Right cardiac atrium (tissue), 5 donors: Measurements from ENCODE around the gene PARP1. TPM values are rescaled to one million over a fixed set of nuclear protein-coding genes. Genes with fewer than 3 reads are reported as not detected.

Experiments
- ATAC-seq, 2 donors: fragments of 200-7000 bp; cut with Tn5 transposase; one replicate each; pipeline versions ENCODE4 v1.8.0 to v1.9.1; 2020; ENCODE audit warnings: moderate library complexity in 2 of 2, mild to moderate bottlenecking in 1 of 2
- DNase-seq, 3 donors: peaks; one replicate each; pipeline ENCODE4 v3.0.0-alpha.2; 2020
- H3K27ac ChIP-seq: one replicate; pipeline ENCODE4 v1.5.1; 2013; ENCODE audit warnings: mild to moderate bottlenecking, low read length, control low read depth, moderate library complexity
- H3K27me3 ChIP-seq: one replicate; pipeline ENCODE4 v1.6.1; 2013; ENCODE audit not compliant: control insufficient read depth, insufficient read depth
- H3K4me1 ChIP-seq: one replicate; pipeline ENCODE4 v1.6.1; 2013; ENCODE audit warnings: low read length; ENCODE audit not compliant: control insufficient read depth, insufficient read depth
- H3K4me3 ChIP-seq: one replicate; pipeline ENCODE4 v1.5.1; 2013; ENCODE audit warnings: low read length, control low read depth
- H3K9me3 ChIP-seq: one replicate; pipeline ENCODE4 v1.6.1; 2013; ENCODE audit warnings: low read length; ENCODE audit not compliant: control insufficient read depth
- WGBS: extraction: QIAGEN DNeasy Blood & Tissue Kit; methylation state at CpG from one replicate; pipeline ENCODE4 v1.1.7; 2013; 5-methylcytosine and 5-hydroxymethylcytosine counted together
- intact Hi-C, 4 donors: fragments of 100-400 bp; cut with DNase I; formaldehyde crosslinking; loops; one replicate each; pipeline versions ENCODE4 v1.11.0 to v1.14.0; 2022 to 2023
- long read RNA-seq, 4 donors: library from polyadenylated mRNA; unstranded; transcript quantifications; one replicate each; pipeline ENCODE4 v2.0.0, GENCODE V29; 2020 to 2021
- polyA plus RNA-seq: library from polyadenylated mRNA; stranded (reverse); fragments of 200-250 nt; gene quantifications from one replicate; pipeline ENCODE4 v1.2.3, GENCODE V29; 2013
- total RNA-seq, 4 donors: library from RNA; stranded (reverse); fragmentation: NEBNext Ultra II Directional; extraction: Animal tissue kit (Norgen Biotek cat#: 25700); gene quantifications; one replicate each; pipeline ENCODE4 v1.2.1, GENCODE V29; 2021
- donor health status: healthy with polysubstance abuse.
- donor health status: DM: no; HTN: yes; CAD: no.
- donor health status: DM: no; HTN: no; CAD: no.
- donor health status: DM: no; HTN: yes; CAD: no; lungs with severe emphysema.
- donor health status: DM: yes; HTN: yes; CAD: no.

The PARP1 gene
- total RNA-seq (10 to 100 TPM; 50.2 to 61.6 (median 56.4) TPM), polyA plus RNA-seq (34.2 TPM)
- long read RNA-seq, donor 1, transcript PARP1-203 (23 exons, 3,958 nt), result major isoform, 56 of 84 reads
- long read RNA-seq, donor 1, partial matches to known transcripts, result 26 of 84 reads
- long read RNA-seq, donor 1, other reads (novel, unspliced or antisense), result 2 of 84 reads
- long read RNA-seq, donor 2, transcript PARP1-203 (23 exons, 3,958 nt), result major isoform, 64 of 77 reads
- long read RNA-seq, donor 2, partial matches to known transcripts, result 12 of 77 reads
- long read RNA-seq, donor 2, other reads (novel, unspliced or antisense), result 1 of 77 reads
- long read RNA-seq, donor 3, transcript PARP1-203 (23 exons, 3,958 nt), result major isoform, 82 of 124 reads
- long read RNA-seq, donor 3, partial matches to known transcripts, result 38 of 124 reads
- long read RNA-seq, donor 3, other reads (novel, unspliced or antisense), result 4 of 124 reads
- long read RNA-seq, donor 4, transcript PARP1-203 (23 exons, 3,958 nt), result major isoform, 51 of 59 reads
- long read RNA-seq, donor 4, partial matches to known transcripts, result 6 of 59 reads
- long read RNA-seq, donor 4, other reads (novel, unspliced or antisense), result 2 of 59 reads

GRCh38 chr1:226407497-226408284, at the start of gene PARP1:
Gene PARP1 (minus strand): TSS chr1:226408093. CDS start chr1:226407929, 164 bp downstream.
- under 1% methylated on average over 90 of the region's 90 CpGs for WGBS
- peak; percentile 94 to 95 for ATAC-seq
- intact Hi-C loops, result no loop called here
- DNase-seq, result peak; percentile 91 to 97 (median 96)
- no peaks in the 10 kb centered on the region for H3K27me3 ChIP-seq
- peaks cover 22% of the 10 kb centered on the region for H3K4me1 ChIP-seq
- peak within 1 kb of the TSS; percentile 95 for H3K27ac ChIP-seq
- H3K4me3 ChIP-seq, result peak within 1 kb of the TSS; percentile 98
- H3K9me3 ChIP-seq, result no peaks in the 10 kb centered on the region

GRCh38 chr1:226457307-226457712, 49.4 kb upstream of the PARP1 start:
- Histone ChIP-seq H3K27ac (no peak overlapping the region), H3K4me3 (no peak overlapping the region), H3K27me3 (no peaks in the 10 kb centered on the region), H3K4me1 (no peaks in the 10 kb centered on the region), H3K9me3 (no peaks in the 10 kb centered on the region)
- DNase-seq (no peak), ATAC-seq (no peak)
- intact Hi-C loops, result no loop called here
- 45% methylated on average over 14 of the region's 14 CpGs for WGBS

- Histone ChIP-seq H3K9me3 (no peaks in the 10 kb centered on the region), H3K4me1 (no peaks in the 10 kb centered on the region), H3K27me3 (no peaks in the 10 kb centered on the region), H3K27ac (no peak overlapping the region), H3K4me3 (no peak overlapping the region)
- 94% methylated on average over 10 of the region's 10 CpGs for WGBS
- intact Hi-C loops, result no loop called here
- DNase-seq, result no peak
- ATAC-seq, result no peak
Observed at GRCh38 chr1:226455843-226456242, 48.0 kb upstream of the PARP1 start.

GRCh38 chr1:226454349-226454748, 46.5 kb upstream of the PARP1 start:
- H3K4me1 ChIP-seq, result no peaks in the 10 kb centered on the region
- intact Hi-C loops, result no loop called here
- H3K9me3 ChIP-seq, result no peaks in the 10 kb centered on the region
- H3K27me3 ChIP-seq, result no peaks in the 10 kb centered on the region
- ATAC-seq (no peak), DNase-seq (no peak)
- H3K4me3 ChIP-seq, result no peak overlapping the region
- 66% methylated on average over 2 of the region's 2 CpGs for WGBS
- H3K27ac ChIP-seq, result no peak overlapping the region

- no peak for DNase-seq
- H3K9me3 ChIP-seq, result no peaks in the 10 kb centered on the region
- no peaks in the 10 kb centered on the region for H3K27me3 ChIP-seq
- H3K4me1 ChIP-seq, result no peaks in the 10 kb centered on the region
- ATAC-seq, result peak in 1 of 2 donors; percentile 36
- no peak overlapping the region for H3K4me3 ChIP-seq
- 84% methylated on average over 7 of the region's 7 CpGs for WGBS
- no peak overlapping the region for H3K27ac ChIP-seq
- intact Hi-C loops, result no loop called here
Observed at GRCh38 chr1:226453015-226453704, 45.3 kb upstream of the PARP1 start.

- intact Hi-C loops, result no loop called here
- DNase-seq, result no peak
- Histone ChIP-seq H3K27me3 (no peaks in the 10 kb centered on the region), H3K4me1 (no peaks in the 10 kb centered on the region), H3K9me3 (no peaks in the 10 kb centered on the region), H3K4me3 (no peak overlapping the region), H3K27ac (no peak overlapping the region)
- no peak for ATAC-seq
- 71% methylated on average over 2 of the region's 2 CpGs for WGBS
Observed at GRCh38 chr1:226450688-226451087, 42.8 kb upstream of the PARP1 start.

- no peak overlapping the region for H3K4me3 ChIP-seq
- no peak overlapping the region for H3K27ac ChIP-seq
- intact Hi-C loops, result no loop called here
- H3K9me3 ChIP-seq, result no peaks in the 10 kb centered on the region
- no peaks in the 10 kb centered on the region for H3K4me1 ChIP-seq
- DNase-seq, result no peak
- WGBS, result 71% methylated on average over 5 of the region's 5 CpGs
- no peaks in the 10 kb centered on the region for H3K27me3 ChIP-seq
- ATAC-seq, result no peak
Observed at GRCh38 chr1:226449823-226450222, 41.9 kb upstream of the PARP1 start.

- H3K27me3 ChIP-seq, result no peaks in the 10 kb centered on the region
- intact Hi-C loops, result no loop called here
- 75% methylated on average over 4 of the region's 4 CpGs for WGBS
- no peak for ATAC-seq
- no peaks in the 10 kb centered on the region for H3K4me1 ChIP-seq
- no peak for DNase-seq
- H3K4me3 ChIP-seq, result no peak overlapping the region
- H3K27ac ChIP-seq, result no peak overlapping the region
- no peaks in the 10 kb centered on the region for H3K9me3 ChIP-seq
Observed at GRCh38 chr1:226447932-226448665, 40.2 kb upstream of the PARP1 start.

GRCh38 chr1:226446094-226446493, 38.2 kb upstream of the PARP1 start:
- Histone ChIP-seq H3K9me3 (no peaks in the 10 kb centered on the region), H3K27ac (no peak overlapping the region), H3K27me3 (no peaks in the 10 kb centered on the region), H3K4me1 (no peaks in the 10 kb centered on the region), H3K4me3 (no peak overlapping the region)
- 59% methylated on average over 2 of the region's 2 CpGs for WGBS
- intact Hi-C loops, result no loop called here
- no peak for ATAC-seq
- DNase-seq, result no peak

- Histone ChIP-seq H3K4me3 (no peak overlapping the region), H3K4me1 (no peaks in the 10 kb centered on the region), H3K9me3 (no peaks in the 10 kb centered on the region), H3K27me3 (no peaks in the 10 kb centered on the region), H3K27ac (no peak overlapping the region)
- intact Hi-C loops, result no loop called here
- 66% methylated on average over 2 of the region's 2 CpGs for whole genome bisulfite sequencing
- no peak for ATAC-seq
- no peak for DNase-seq
Observed at GRCh38 chr1:226444901-226445300, 37.0 kb upstream of the PARP1 start.
